GM12878 (cell line): ENCODE data around the gene SCARB2. TPM values are rescaled to one million over a fixed set of nuclear protein-coding genes. Genes with fewer than 3 reads are reported as not detected.

Experiments
- BCLAF1 ChIP-seq: fragments of 450-650 bp; IDR thresholded peaks from 2 replicates; pipeline ENCODE4 v1.6.1; 2017; ENCODE audit warnings: antibody characterized with exemption, mild to moderate bottlenecking, moderate library complexity
- CBX5 ChIP-seq: sonication (generic); IDR thresholded peaks from 2 replicates; pipeline ENCODE4 v1.6.1; 2016; ENCODE audit warnings: low read depth, moderate library complexity, mild to moderate bottlenecking, inconsistent platforms
- HSF1 ChIP-seq: fragments of 150-350 bp; IDR thresholded peaks from 2 replicates; pipeline ENCODE4 v1.6.1; 2014; ENCODE audit warnings: mild to moderate bottlenecking, low read depth, low read length
- IRF3 ChIP-seq: fragments of 450-650 bp; IDR thresholded peaks from 2 replicates; pipeline ENCODE4 v1.6.1; 2014; ENCODE audit warnings: mild to moderate bottlenecking
- KAT2A ChIP-seq: conservative IDR thresholded peaks from 2 replicates; pipeline ENCODE4 v1.6.1; 2011; ENCODE audit warnings: low read depth, low read length; ENCODE audit not compliant: control insufficient read depth
- KDM1A ChIP-seq: fragments of 200-600 bp; sonication (generic); IDR thresholded peaks from 2 replicates; pipeline ENCODE4 v1.6.1; 2016; ENCODE audit warnings: borderline replicate concordance
- MEF2B ChIP-seq: fragments of 450-650 bp; IDR thresholded peaks from 2 replicates; pipeline ENCODE4 v1.6.1; 2018; ENCODE audit warnings: mild to moderate bottlenecking, moderate library complexity; ENCODE audit not compliant: partially characterized antibody, poor library complexity, severe bottlenecking
- MTA2 ChIP-seq: fragments of 450-650 bp; IDR thresholded peaks from 2 replicates; pipeline ENCODE4 v1.6.1; 2016; ENCODE audit warnings: low read depth, mild to moderate bottlenecking, moderate library complexity
- MXI1 ChIP-seq: fragments of 150-350 bp; IDR thresholded peaks from 2 replicates; pipeline ENCODE4 v1.6.1; 2011; ENCODE audit warnings: low read depth, mild to moderate bottlenecking, inconsistent platforms, low read length, improper control_type of control experiment
- NR2C2 ChIP-seq: IDR thresholded peaks from 2 replicates; pipeline ENCODE4 v1.6.1; 2011; ENCODE audit warnings: borderline replicate concordance, low read depth; ENCODE audit not compliant: control insufficient read depth, insufficient read length
- NR2F1 ChIP-seq: fragments of 450-650 bp; conservative IDR thresholded peaks from 2 replicates; pipeline ENCODE4 v1.6.1; 2017; ENCODE audit warnings: mild to moderate bottlenecking
- PAX8 ChIP-seq: fragments of 450-650 bp; IDR thresholded peaks from 2 replicates; pipeline ENCODE4 v1.6.1; 2017; ENCODE audit warnings: mild to moderate bottlenecking, moderate library complexity
- PML ChIP-seq: IDR thresholded peaks from 2 replicates; pipeline ENCODE4 v1.6.1; 2012; ENCODE audit warnings: low read length, inconsistent platforms
- POLR2A ChIP-seq: IDR thresholded peaks from 2 replicates; pipeline ENCODE4 v1.6.1; 2011; ENCODE audit warnings: low read depth, mild to moderate bottlenecking, low read length
- RELA ChIP-seq: fragments of 450-650 bp; IDR thresholded peaks from 2 replicates; pipeline ENCODE4 v1.8.0; 2014; ENCODE audit warnings: borderline replicate concordance; ENCODE audit not compliant: partially characterized antibody
- RUNX3 ChIP-seq: IDR thresholded peaks from 2 replicates; pipeline ENCODE4 v1.6.1; 2012; ENCODE audit warnings: low read length, inconsistent platforms
- SMARCA5 ChIP-seq: fragments of 450-650 bp; IDR thresholded peaks from 2 replicates; pipeline ENCODE4 v1.6.1; 2017; ENCODE audit warnings: mild to moderate bottlenecking
- SUPT20H ChIP-seq: IDR thresholded peaks from 2 replicates; pipeline ENCODE4 v1.6.1; 2011; ENCODE audit warnings: low read depth, mild to moderate bottlenecking, low read length, moderate library complexity, borderline replicate concordance; ENCODE audit not compliant: control insufficient read depth
- TARDBP ChIP-seq: IDR thresholded peaks from 2 replicates; pipeline ENCODE4 v1.6.1; 2016; ENCODE audit warnings: borderline replicate concordance
- TBL1XR1 ChIP-seq: IDR thresholded peaks from 2 replicates; pipeline ENCODE4 v1.6.1; 2012; ENCODE audit warnings: low read depth, low read length, improper control_type of control experiment
- TCF12 ChIP-seq: IDR thresholded peaks from 2 replicates; pipeline ENCODE4 v1.6.1; 2011; ENCODE audit warnings: low read depth, mild to moderate bottlenecking, low read length
- ZBED1 ChIP-seq: IDR thresholded peaks from 2 replicates; pipeline ENCODE4 v1.6.1; 2016; ENCODE audit warnings: borderline replicate concordance
- ZBTB4 ChIP-seq: fragments of 450-650 bp; formaldehyde crosslinking; IDR thresholded peaks from 2 replicates; pipeline ENCODE4 v1.4.0; 2022; ENCODE audit warnings: mild to moderate bottlenecking, moderate library complexity
- ZNF207 ChIP-seq: fragments of 450-650 bp; IDR thresholded peaks from 2 replicates; pipeline ENCODE4 v1.6.1; 2014; ENCODE audit warnings: antibody characterized with exemption, mild to moderate bottlenecking, borderline replicate concordance
- ZNF384 ChIP-seq: IDR thresholded peaks from 2 replicates; pipeline ENCODE4 v1.6.1; 2012; ENCODE audit warnings: low read depth, mild to moderate bottlenecking, low read length, improper control_type of control experiment, borderline replicate concordance
- polyA plus RNA-seq, 11 experiments: library from polyadenylated mRNA; depleted of rRNA in 4 of 11; unstranded in 6 of 11; stranded (reverse) in 5 of 11; fragments of >200 nt; fragmentation: Nextera tagmentation in 4 of 11; fragmentation: Illumina TruSeq in 1 of 11; extraction: Ambion mirVana in 4 of 11; extraction: Trizol in 1 of 11; gene quantifications; 1 replicate in 1 of 11; 2 replicates in 10 of 11; pipeline versions ENCODE4 v1.2.1 to v1.2.3, GENCODE V29; 2011 to 2016; ENCODE audit warnings: inconsistent platforms in 2 of 11, missing spikeins in 2 of 11, low read depth in 1 of 11
- total RNA-seq, 4 experiments: library from RNA; depleted of rRNA in 3 of 4; stranded (reverse); fragments of >200 nt in 3 of 4; fragmentation: Illumina TruSeq in 1 of 4; extraction: Trizol in 1 of 4; gene quantifications; 2 replicates each; pipeline versions ENCODE4 v1.2.1 to v1.2.3, GENCODE V29; 2013 to 2021

The SCARB2 gene
- total and polyA plus RNA-seq, 10 of the 15 experiments (the other 5 are each of a cell fraction or from before 2014, with no cell fraction given): 2.1 to 11.7 (median 9.5) TPM

- no peak for TF ChIP-seq NR2C2
- TF ChIP-seq POLR2A: no peak
- no peak for TF ChIP-seq MXI1
- no peak for TF ChIP-seq TARDBP
- TF ChIP-seq ZBED1: no peak
- TF ChIP-seq PAX8: no peak
- no peak for TF ChIP-seq SUPT20H
- no peak for TF ChIP-seq IRF3
- TF ChIP-seq HSF1: no peak
- no peak for TF ChIP-seq MTA2
- peak; percentile 83 for TF ChIP-seq RUNX3
- no peak for TF ChIP-seq BCLAF1
- no peak for TF ChIP-seq ZBTB4 (CRISPR knock-in tag)
- TF ChIP-seq ZNF207: no peak
- TF ChIP-seq TCF12: 0 out of 2 replicates have a peak, but pooled peaks have one; percentile 31
- no peak for TF ChIP-seq KDM1A
- TF ChIP-seq RELA: no peak
- no peak for TF ChIP-seq ZNF384
- no peak for TF ChIP-seq NR2F1
- no peak for TF ChIP-seq KAT2A
- no peak for TF ChIP-seq CBX5
- TF ChIP-seq MEF2B: no peak
- TF ChIP-seq TBL1XR1: no peak
- TF ChIP-seq PML: peak; percentile 17; the same call in 1 of the 2 replicates
- TF ChIP-seq SMARCA5: 0 out of 2 replicates have a peak, but pooled peaks have one; percentile 17
These were observed 15.6 kb downstream of the SCARB2 start (continued) for GRCh38 chr4:76197971-76198410.
